SU-DHL-6 (cell line): ENCODE measurements around the gene GTF2IRD1.

Experiments
- EZH2phosphoT487 ChIP-seq: fragments of 200-600 bp; sonication (generic), shearing (Covaris generic); conservative IDR thresholded peaks from 2 replicates; pipeline ENCODE4 v1.6.1; 2018; ENCODE audit warnings: mild to moderate bottlenecking, antibody characterized with exemption, low read length, moderate library complexity, mixed read lengths
- TF ChIP-seq, protein P1 (sequence below): fragments of 200-600 bp; sonication (generic); IDR thresholded peaks from one replicate; pipeline ENCODE4 v1.5.1; 2017; ENCODE audit warnings: antibody characterized with exemption, mild to moderate bottlenecking, low read length, moderate library complexity; ENCODE audit not compliant: insufficient read depth, poor library complexity, severe bottlenecking

DNA sequence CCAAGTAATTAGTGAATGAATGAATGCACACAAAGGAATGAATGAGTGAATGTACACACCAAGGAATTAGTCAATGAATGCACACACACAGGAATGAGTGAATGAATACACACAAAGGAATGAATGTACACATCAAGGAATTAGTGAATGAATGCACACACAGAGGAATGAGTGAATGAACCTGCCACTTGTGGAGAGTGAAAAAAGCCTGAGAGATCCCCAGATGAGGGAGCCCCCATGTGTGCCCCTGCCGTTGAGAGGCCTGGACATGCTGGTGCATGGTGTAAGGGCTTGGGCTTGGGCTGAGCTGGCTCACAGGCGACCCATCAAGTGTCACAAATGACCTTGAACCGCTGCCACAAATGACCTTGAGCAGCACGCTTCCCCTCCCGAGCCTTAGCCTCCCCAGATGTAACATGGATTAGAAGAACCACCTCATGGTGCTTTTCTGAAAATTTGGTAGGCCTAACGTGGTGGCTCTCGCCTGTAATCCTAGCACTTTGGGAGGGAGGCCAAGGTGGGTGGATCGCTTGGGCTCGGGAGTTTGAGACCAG, 46.2 kb downstream of the GTF2IRD1 start:
- TF ChIP-seq, protein P1, sequence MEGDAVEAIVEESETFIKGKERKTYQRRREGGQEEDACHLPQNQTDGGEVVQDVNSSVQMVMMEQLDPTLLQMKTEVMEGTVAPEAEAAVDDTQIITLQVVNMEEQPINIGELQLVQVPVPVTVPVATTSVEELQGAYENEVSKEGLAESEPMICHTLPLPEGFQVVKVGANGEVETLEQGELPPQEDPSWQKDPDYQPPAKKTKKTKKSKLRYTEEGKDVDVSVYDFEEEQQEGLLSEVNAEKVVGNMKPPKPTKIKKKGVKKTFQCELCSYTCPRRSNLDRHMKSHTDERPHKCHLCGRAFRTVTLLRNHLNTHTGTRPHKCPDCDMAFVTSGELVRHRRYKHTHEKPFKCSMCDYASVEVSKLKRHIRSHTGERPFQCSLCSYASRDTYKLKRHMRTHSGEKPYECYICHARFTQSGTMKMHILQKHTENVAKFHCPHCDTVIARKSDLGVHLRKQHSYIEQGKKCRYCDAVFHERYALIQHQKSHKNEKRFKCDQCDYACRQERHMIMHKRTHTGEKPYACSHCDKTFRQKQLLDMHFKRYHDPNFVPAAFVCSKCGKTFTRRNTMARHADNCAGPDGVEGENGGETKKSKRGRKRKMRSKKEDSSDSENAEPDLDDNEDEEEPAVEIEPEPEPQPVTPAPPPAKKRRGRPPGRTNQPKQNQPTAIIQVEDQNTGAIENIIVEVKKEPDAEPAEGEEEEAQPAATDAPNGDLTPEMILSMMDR = no peak
- no peak for TF ChIP-seq EZH2phosphoT487
